GM12891 (cell line): ENCODE results near the gene POU6F2.

Experiments used
- POLR2A ChIP-seq: IDR thresholded peaks from 2 replicates; pipeline ENCODE4 v1.6.1; 2011; ENCODE audit warnings: low read depth, low read length, control low read depth
- POLR2AphosphoS5 ChIP-seq: IDR thresholded peaks from 2 replicates; pipeline ENCODE4 v1.6.1; 2011; ENCODE audit warnings: low read depth, low read length, control low read depth
- SPI1 ChIP-seq: IDR thresholded peaks from 2 replicates; pipeline ENCODE4 v1.6.1; 2011; ENCODE audit warnings: low read depth, low read length, control low read depth

DNA sequence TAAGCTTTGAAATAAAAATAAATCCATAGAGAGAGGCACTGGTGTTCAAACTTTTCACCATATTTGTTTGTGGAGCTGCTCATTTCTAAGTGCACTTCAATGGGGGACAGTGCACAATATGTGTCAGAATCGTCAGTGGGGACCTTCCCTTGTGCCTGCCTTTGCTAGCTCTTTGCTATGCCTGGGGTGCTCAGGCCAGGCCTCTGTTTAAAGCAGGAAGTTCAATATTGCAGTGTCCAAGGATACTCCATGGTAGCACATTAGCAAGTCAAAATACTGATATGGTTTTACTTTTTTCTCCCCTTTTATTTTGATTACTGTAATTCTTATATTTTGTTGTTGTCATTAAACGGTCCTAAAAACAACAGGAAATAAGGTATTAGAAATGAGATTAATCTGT is 113.4 kb downstream of the POU6F2 start:
- TF ChIP-seq POLR2AphosphoS5: no peak
- TF ChIP-seq SPI1: no peak
- TF ChIP-seq POLR2A: no peak
